ENCODE data around the gene ZBTB38.

DNA sequence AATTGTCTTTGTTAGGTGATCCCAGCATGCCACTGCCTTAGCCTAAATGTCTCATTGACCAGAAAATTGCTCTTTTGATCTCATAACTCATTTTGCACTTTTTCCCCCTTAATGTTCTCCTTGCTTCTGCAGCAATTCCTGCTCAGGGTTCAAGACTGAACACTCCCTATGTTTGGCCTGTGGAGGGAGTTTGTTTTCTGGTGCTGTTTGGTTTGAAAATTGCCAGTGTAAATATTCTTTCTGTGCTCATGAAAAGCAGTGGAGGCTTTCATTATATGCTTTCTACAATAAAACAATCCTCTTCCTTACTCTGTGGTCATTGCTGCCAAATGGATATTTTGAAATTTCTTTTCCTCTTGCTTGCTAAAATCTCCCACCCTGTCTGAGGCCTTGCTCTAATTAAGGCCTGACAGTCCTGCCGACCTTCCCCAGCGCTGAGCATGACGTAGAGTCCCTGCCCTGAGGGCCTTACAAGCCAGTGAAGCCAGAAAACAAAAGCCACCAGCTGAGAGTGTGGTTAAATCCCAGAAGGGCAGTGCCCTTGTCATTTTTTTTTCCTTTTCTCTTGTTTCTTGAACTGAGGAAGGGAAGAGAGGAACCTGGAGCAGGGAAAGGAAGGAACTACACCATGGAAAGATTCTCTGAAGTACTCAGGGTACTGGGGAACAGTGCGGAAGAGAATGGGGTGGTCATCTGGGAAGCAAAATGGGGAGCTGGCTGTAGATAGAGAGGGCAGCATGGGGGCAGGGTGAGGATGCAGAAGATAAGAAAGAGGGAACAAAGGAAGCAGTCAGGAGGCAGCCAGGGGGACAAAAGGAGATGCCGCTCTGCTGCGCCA, 24.8 kb downstream of the ZBTB38 start:
- no peak for TF ChIP-seq MYC (IDR thresholded peaks at IDR 0.05; ENCODE audit: low read depth, low read length)
- TF ChIP-seq, protein P1, sequence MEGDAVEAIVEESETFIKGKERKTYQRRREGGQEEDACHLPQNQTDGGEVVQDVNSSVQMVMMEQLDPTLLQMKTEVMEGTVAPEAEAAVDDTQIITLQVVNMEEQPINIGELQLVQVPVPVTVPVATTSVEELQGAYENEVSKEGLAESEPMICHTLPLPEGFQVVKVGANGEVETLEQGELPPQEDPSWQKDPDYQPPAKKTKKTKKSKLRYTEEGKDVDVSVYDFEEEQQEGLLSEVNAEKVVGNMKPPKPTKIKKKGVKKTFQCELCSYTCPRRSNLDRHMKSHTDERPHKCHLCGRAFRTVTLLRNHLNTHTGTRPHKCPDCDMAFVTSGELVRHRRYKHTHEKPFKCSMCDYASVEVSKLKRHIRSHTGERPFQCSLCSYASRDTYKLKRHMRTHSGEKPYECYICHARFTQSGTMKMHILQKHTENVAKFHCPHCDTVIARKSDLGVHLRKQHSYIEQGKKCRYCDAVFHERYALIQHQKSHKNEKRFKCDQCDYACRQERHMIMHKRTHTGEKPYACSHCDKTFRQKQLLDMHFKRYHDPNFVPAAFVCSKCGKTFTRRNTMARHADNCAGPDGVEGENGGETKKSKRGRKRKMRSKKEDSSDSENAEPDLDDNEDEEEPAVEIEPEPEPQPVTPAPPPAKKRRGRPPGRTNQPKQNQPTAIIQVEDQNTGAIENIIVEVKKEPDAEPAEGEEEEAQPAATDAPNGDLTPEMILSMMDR (IDR thresholded peaks at IDR 0.05; ENCODE audit: low read depth, low read length): no peak
- TF ChIP-seq POLR2A (IDR thresholded peaks at IDR 0.05; ENCODE audit: extremely low read depth, insufficient read length): no peak
- TF ChIP-seq, protein P2, sequence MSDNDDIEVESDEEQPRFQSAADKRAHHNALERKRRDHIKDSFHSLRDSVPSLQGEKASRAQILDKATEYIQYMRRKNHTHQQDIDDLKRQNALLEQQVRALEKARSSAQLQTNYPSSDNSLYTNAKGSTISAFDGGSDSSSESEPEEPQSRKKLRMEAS (IDR thresholded peaks at IDR 0.05; ENCODE audit: low read depth, low read length): no peak

All from NB4 (cell line).